ENCODE measurements around the gene SPOCK1. TPM values are rescaled to one million over a fixed set of nuclear protein-coding genes. Genes with fewer than 3 reads are reported as not detected.

The SPOCK1 gene
- total RNA-seq, 4 donors from 2014 or later = 22.7 to 117 (median 41.8) TPM

DNA sequence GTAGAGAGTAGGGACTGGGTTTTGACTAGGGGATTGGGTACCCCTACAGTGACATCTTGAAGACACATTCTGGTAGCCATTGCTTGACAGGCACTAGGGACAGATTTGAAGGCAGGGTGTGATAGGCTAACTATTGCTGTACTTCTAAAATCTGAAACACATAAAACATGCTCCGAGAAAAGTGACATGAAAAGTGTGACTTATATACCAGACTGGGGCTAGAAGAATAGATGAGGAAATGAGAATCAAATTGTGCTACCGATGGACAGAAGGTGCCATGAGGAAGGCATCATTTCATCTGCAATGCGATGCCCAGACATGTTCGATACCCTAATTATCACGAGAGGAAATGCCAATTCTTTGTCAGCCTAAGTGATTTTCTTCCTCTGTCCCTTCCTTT is 475.8 kb downstream of the SPOCK1 start:
- no peak for ATAC-seq (ENCODE audit: low FRiP score)
- no peak for DNase-seq (ENCODE audit: low spot score)
- TF ChIP-seq, protein P1, sequence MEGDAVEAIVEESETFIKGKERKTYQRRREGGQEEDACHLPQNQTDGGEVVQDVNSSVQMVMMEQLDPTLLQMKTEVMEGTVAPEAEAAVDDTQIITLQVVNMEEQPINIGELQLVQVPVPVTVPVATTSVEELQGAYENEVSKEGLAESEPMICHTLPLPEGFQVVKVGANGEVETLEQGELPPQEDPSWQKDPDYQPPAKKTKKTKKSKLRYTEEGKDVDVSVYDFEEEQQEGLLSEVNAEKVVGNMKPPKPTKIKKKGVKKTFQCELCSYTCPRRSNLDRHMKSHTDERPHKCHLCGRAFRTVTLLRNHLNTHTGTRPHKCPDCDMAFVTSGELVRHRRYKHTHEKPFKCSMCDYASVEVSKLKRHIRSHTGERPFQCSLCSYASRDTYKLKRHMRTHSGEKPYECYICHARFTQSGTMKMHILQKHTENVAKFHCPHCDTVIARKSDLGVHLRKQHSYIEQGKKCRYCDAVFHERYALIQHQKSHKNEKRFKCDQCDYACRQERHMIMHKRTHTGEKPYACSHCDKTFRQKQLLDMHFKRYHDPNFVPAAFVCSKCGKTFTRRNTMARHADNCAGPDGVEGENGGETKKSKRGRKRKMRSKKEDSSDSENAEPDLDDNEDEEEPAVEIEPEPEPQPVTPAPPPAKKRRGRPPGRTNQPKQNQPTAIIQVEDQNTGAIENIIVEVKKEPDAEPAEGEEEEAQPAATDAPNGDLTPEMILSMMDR (IDR thresholded peaks at IDR 0.05) = no peak

DNA sequence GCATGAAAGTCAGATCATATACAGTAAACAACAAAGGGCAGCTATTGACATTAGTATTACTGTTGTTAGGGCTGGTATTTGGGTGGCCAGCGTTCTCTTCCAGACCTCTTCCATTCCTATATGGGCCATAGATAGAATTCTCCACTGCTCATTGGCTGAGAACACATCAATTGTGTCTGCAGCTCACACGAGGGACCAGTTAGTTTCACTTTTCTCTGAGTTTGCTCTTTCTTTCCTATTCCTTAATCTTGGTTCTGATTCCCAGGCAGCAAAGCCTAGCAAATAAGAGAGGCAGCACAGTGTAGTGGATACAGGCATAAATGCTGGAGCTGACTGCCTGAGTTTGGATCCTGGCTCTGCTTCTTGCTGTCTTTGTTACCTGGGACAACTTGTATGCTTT is 476.4 kb downstream of the SPOCK1 start:
- TF ChIP-seq, protein P1 (IDR thresholded peaks at IDR 0.05) = no peak
- DNase-seq (ENCODE audit: low spot score) (no peak), ATAC-seq (ENCODE audit: low FRiP score) (no peak)

DNA sequence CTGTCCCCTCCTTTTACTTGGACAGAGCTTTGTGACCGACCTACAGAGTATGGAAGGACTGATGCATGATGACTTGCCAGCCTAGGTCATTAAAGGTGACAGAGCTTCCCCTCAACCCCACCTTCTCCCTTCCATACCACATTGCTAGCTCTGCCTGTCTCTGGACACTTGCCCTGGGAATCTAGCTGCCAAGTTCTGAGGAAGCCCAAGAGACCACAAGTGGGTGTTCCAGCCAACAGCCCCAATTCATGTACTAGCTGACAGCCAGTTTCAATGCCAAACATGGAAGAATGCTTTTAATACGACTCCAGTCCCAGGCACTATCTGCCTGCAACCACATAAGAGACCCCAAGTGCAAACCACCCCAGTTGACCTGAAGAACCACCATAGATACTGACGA is 477.1 kb downstream of the SPOCK1 start:
- DNase-seq (ENCODE audit: low spot score) (no peak), ATAC-seq (ENCODE audit: low FRiP score) (no peak)
- TF ChIP-seq, protein P1 (IDR thresholded peaks at IDR 0.05) = no peak

DNA sequence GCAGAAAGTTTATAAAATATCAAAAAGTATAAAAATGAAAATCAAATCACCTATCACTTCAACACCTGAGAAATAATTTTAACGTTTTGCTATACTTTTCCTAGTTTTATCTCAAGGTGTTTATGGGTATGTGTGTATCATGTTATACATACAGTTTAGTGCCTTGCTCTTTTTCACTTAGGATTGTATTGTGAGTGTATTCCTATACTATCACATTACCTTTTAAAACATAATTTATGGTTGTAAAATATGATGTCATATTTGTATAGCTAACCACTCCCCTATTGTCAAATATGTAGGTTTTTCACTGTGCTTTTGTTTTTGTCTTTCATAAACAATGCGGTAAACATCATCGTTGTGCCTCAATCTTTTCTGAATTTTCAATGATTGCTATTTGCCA is 479.9 kb downstream of the SPOCK1 start:
- no peak for DNase-seq (ENCODE audit: low spot score)

DNA sequence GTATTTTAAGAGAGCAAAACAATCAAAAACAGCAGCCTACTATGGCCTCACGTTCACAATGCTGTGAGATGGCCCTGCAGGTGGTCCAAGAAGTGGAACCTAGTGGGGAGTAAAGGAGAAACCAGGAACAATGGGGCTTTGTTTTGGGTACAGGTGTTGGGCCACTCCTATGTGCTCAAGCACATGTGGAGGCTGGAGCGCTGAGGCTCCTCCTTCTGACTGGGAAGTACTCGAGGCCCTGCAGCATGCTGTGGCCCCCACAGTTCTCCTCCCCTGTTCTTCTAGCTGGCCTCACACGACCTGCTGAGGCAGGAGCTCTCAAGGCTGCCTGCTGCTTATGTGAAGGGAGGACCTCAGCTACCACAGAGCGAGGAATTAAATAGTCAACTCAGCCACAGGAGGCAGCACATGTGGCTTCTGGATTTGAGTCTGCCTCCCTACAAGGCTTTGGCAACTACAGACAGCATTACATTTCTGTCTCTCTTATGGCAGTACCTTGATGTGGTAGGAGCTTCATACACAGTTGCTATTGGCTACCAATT is 482.3 kb downstream of the SPOCK1 start:
- DNase-seq (ENCODE audit: low spot score) (no peak), ATAC-seq (ENCODE audit: low FRiP score) (no peak)
- TF ChIP-seq, protein P1 (IDR thresholded peaks at IDR 0.05) = no peak

More for the DNA sequence above, 479.9 kb downstream of the SPOCK1 start:
- TF ChIP-seq, protein P1 (IDR thresholded peaks at IDR 0.05) = no peak
- ATAC-seq (ENCODE audit: low FRiP score) = no peak

DNA sequence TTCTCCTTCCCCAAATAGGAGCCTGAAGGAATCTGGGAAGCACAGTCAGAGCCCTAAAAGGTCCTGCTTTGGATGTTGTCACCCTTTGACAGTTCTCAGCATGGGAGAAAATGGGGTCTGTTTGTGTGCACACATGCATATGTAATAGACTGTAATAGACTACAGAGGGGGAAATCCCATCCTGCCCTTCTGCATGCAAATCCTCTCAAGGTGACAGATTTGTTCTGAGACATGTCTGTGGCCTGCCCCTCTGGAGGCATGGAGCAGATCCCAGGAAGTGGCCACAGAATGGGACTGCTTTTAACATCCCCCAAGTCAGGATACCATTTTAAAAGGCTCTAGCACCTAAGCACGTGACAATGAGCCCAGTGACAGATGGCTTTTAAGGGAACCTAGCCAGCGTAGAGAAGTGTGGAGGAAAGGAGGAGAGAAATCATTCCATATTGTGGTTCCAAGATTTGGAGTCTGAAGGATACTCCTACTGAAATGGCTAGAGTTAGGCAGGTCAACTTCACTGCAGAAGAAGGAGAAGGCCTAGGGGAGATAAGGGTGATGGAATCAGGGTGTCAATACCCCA is 483.5 kb downstream of the SPOCK1 start:
- TF ChIP-seq, protein P1 (IDR thresholded peaks at IDR 0.05) = no peak
- no peak for ATAC-seq (ENCODE audit: low FRiP score)
- DNase-seq (ENCODE audit: low spot score) = no peak

DNA sequence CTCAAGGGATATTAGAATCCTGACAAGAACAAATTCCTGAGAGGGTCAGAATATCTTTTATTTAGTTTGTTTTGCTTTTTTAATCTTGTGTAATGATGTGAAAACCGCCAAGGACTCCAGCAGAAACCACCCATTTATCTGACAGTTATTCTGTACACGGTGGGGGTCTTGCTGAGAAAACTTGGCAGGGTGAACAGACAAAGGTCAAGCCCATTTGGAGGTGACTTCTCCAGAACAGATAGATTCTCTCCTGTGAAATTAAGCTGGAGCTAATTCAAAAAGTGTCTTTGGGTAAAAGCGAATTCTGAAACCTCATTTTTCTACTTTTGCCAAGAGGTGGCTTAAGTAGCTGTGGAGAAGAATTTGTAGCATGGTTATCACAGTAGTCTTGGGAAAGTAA is 484.4 kb downstream of the SPOCK1 start:
- TF ChIP-seq, protein P1 (IDR thresholded peaks at IDR 0.05) = no peak
- no peak for DNase-seq (ENCODE audit: low spot score)
- ATAC-seq (ENCODE audit: low FRiP score) = no peak

Measured in omental fat pad (tissue), 4 donors.